ENCODE data around the gene ZBTB8OS. TPM values are rescaled to one million over a fixed set of nuclear protein-coding genes. Genes with fewer than 3 reads are reported as not detected.

ZBTB8OS gene
- total and polyA plus RNA-seq, 9 of the 15 experiments (the other 6 are each of a cell fraction or from before 2014, with no cell fraction given) = 54.8 to 230 (median 107) TPM

GRCh38 chr1:32612189-32612881 lies 38.0 kb downstream of the ZBTB8OS start (continued):
- TF ChIP-seq FOXP4 (CRISPR knock-in tag; IDR thresholded peaks at IDR 0.05; ENCODE audit: borderline replicate concordance) (no peak), MTF1 (CRISPR knock-in tag; IDR thresholded peaks at IDR 0.05; ENCODE audit: borderline replicate concordance) (no peak), HMGXB4 (CRISPR knock-in tag; IDR thresholded peaks at IDR 0.05) (no peak), MAZ (CRISPR knock-in tag; conservative IDR thresholded peaks at IDR 0.05 in 1 of 2, IDR thresholded peaks at IDR 0.05 in 1 of 2) (no peak), DDX20 (tag; IDR thresholded peaks at IDR 0.05; ENCODE audit: low read depth) (no peak), NR2C2 (CRISPR knock-in tag; IDR thresholded peaks at IDR 0.05) (no peak), NR2C2 (tag; IDR thresholded peaks at IDR 0.05) (peak; percentile 56), HDAC1 (IDR thresholded peaks at IDR 0.05) (no peak), ZNF217 (CRISPR knock-in tag; IDR thresholded peaks at IDR 0.05) (no peak), ZBTB8A (IDR thresholded peaks at IDR 0.05; ENCODE audit: partially characterized antibody) (no peak), HES1 (IDR thresholded peaks at IDR 0.05; ENCODE audit: low read depth) (0 out of 2 replicates have a peak, but pooled peaks have one; percentile 34), ARID1B (IDR thresholded peaks at IDR 0.05) (0 out of 2 replicates have a peak, but pooled peaks have one; percentile 25), ZNF398 (CRISPR knock-in tag; IDR thresholded peaks at IDR 0.05) (no peak), CXXC5 (CRISPR knock-in tag; IDR thresholded peaks at IDR 0.05) (0 out of 2 replicates have a peak, but pooled peaks have one; percentile 27), PPARD (CRISPR knock-in tag; IDR thresholded peaks at IDR 0.05) (no peak), ZBTB1 (CRISPR knock-in tag; IDR thresholded peaks at IDR 0.05; ENCODE audit: borderline replicate concordance, low read depth) (no peak), CTCF (IDR thresholded peaks at IDR 0.05 in 2 of 3, conservative IDR thresholded peaks at IDR 0.05 in 1 of 3; ENCODE audit: insufficient read depth in 2 of 3, low read depth in 1 of 3, low read length in 3 of 3) (0 out of 6 replicates have a peak, but pooled peaks of 1 of the 3 experiments have one; percentile 18)
